Osteoblast (primary cell): ENCODE results near the gene DNPEP. TPM values are rescaled to one million over a fixed set of nuclear protein-coding genes. Genes with fewer than 3 reads are reported as not detected.
A peak's percentile ranks its signal among the peaks of the same experiment; 100 is the strongest.

Experiments used
- DNase-seq: peaks from one replicate; pipeline ENCODE4 v3.0.0; 2011; ENCODE audit warnings: low spot score, mixed read lengths; ENCODE audit not compliant: insufficient read length; ENCODE audit errors: missing footprints
- H2AFZ ChIP-seq: 2 replicates; pipeline ENCODE4 v1.6.0; 2011; ENCODE audit warnings: mild to moderate bottlenecking, low read length
- H3K27ac ChIP-seq: 2 replicates; pipeline ENCODE4 v1.5.1; 2011; ENCODE audit warnings: mild to moderate bottlenecking, low read depth, low read length, moderate library complexity
- H3K27me3 ChIP-seq: 2 replicates; pipeline ENCODE4 v1.6.0; 2012; ENCODE audit warnings: mild to moderate bottlenecking, control low read depth, inconsistent platforms, low read length, moderate library complexity; ENCODE audit not compliant: insufficient read depth
- H3K36me3 ChIP-seq: 2 replicates; pipeline ENCODE4 v1.5.1; 2011; ENCODE audit warnings: mild to moderate bottlenecking, low read length, control low read depth, moderate library complexity; ENCODE audit not compliant: insufficient read depth
- H3K4me1 ChIP-seq: 2 replicates; pipeline ENCODE4 v1.5.1; 2011; ENCODE audit warnings: mild to moderate bottlenecking, low read length, control low read depth, moderate library complexity; ENCODE audit not compliant: insufficient read depth
- H3K4me2 ChIP-seq: 2 replicates; pipeline ENCODE4 v1.6.0; 2011; ENCODE audit warnings: mild to moderate bottlenecking, low read length; ENCODE audit not compliant: insufficient read depth
- H3K4me3 ChIP-seq: fragments of 200-600 bp; sonication (generic); 3 replicates; pipeline ENCODE4 v1.5.1; 2012; ENCODE audit warnings: mild to moderate bottlenecking, low read length, inconsistent platforms; ENCODE audit not compliant: insufficient read depth
- H3K79me2 ChIP-seq: 2 replicates; pipeline ENCODE4 v1.6.0; 2012; ENCODE audit warnings: mild to moderate bottlenecking, low read length, control low read depth, inconsistent platforms; ENCODE audit not compliant: insufficient read depth
- H3K9me3 ChIP-seq: 2 replicates; pipeline ENCODE4 v1.5.1; 2011; ENCODE audit warnings: low read depth, low read length, control low read depth
- H4K20me1 ChIP-seq: 2 replicates; pipeline ENCODE4 v1.6.0; 2012; ENCODE audit warnings: mild to moderate bottlenecking, low read length, control low read depth; ENCODE audit not compliant: insufficient read depth
- total RNA-seq: library from RNA; depleted of rRNA; stranded (reverse); fragments of >200 nt; gene quantifications from 2 replicates; pipeline ENCODE4 v1.2.3, GENCODE V29; 2012
- TF ChIP-seq, protein P1 (sequence below): IDR thresholded peaks from 2 replicates; pipeline ENCODE4 v1.5.1; 2011; ENCODE audit warnings: mild to moderate bottlenecking, low read depth, low read length, moderate library complexity; ENCODE audit errors: extremely low read depth

The DNPEP gene
- total RNA-seq, 1 donor, result 67.3 TPM

- H3K27ac ChIP-seq, result peak within 1 kb of the TSS; percentile 24
- H2AFZ ChIP-seq, result peak within 1 kb of the TSS; percentile 50
Observed at GRCh38 chr2:219434718-219435525, 47.2 kb upstream of the DNPEP start, which contains the start of gene SPEG. TSS of gene SPEG (plus strand) at chr2:219434843. CDS start at chr2:219434978, 135 bp downstream.

GRCh38 chr2:219434468-219434717 is 46.7 kb upstream of the DNPEP start:
- H2AFZ ChIP-seq, result peak overlapping the region; percentile 50
- H3K4me1 ChIP-seq, result peaks cover 18% of the 10 kb centered on the region
- peak; percentile 30 for DNase-seq
- peak overlapping the region; percentile 24 for H3K27ac ChIP-seq
- H3K79me2 ChIP-seq, result no peaks in the 10 kb centered on the region
- no peaks in the 10 kb centered on the region for H4K20me1 ChIP-seq
- no peaks in the 10 kb centered on the region for H3K36me3 ChIP-seq
- no peak overlapping the region for H3K4me2 ChIP-seq
- peaks cover 4% of the 10 kb centered on the region for H3K27me3 ChIP-seq
- H3K9me3 ChIP-seq, result no peaks in the 10 kb centered on the region
- TF ChIP-seq, protein P1, sequence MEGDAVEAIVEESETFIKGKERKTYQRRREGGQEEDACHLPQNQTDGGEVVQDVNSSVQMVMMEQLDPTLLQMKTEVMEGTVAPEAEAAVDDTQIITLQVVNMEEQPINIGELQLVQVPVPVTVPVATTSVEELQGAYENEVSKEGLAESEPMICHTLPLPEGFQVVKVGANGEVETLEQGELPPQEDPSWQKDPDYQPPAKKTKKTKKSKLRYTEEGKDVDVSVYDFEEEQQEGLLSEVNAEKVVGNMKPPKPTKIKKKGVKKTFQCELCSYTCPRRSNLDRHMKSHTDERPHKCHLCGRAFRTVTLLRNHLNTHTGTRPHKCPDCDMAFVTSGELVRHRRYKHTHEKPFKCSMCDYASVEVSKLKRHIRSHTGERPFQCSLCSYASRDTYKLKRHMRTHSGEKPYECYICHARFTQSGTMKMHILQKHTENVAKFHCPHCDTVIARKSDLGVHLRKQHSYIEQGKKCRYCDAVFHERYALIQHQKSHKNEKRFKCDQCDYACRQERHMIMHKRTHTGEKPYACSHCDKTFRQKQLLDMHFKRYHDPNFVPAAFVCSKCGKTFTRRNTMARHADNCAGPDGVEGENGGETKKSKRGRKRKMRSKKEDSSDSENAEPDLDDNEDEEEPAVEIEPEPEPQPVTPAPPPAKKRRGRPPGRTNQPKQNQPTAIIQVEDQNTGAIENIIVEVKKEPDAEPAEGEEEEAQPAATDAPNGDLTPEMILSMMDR, result no peak
- no peak overlapping the region for H3K4me3 ChIP-seq

More at GRCh38 chr2:219434718-219435525, 47.2 kb upstream of the DNPEP start, which contains the start of gene SPEG:
- Histone ChIP-seq H3K27me3 (peaks cover 4% of the 10 kb centered on the region), H3K79me2 (no peaks in the 10 kb centered on the region), H3K4me1 (peaks cover 18% of the 10 kb centered on the region), H3K4me3 (peak within 1 kb of the TSS; percentile 54), H3K9me3 (no peaks in the 10 kb centered on the region), H3K4me2 (peak within 1 kb of the TSS; percentile 60), H4K20me1 (no peaks in the 10 kb centered on the region), H3K36me3 (no peaks in the 10 kb centered on the region)
- peak; percentile 92 for DNase-seq
- TF ChIP-seq, protein P1, result no peak

GRCh38 chr2:219433666-219434467 is 46.2 kb upstream of the DNPEP start:
- Histone ChIP-seq H3K36me3 (no peaks in the 10 kb centered on the region), H3K4me1 (peaks cover 18% of the 10 kb centered on the region), H3K4me3 (no peak overlapping the region), H3K27ac (peak overlapping the region; percentile 24), H2AFZ (peak overlapping the region; percentile 50), H3K79me2 (no peaks in the 10 kb centered on the region), H4K20me1 (no peaks in the 10 kb centered on the region), H3K27me3 (peaks cover 4% of the 10 kb centered on the region), H3K4me2 (no peak overlapping the region), H3K9me3 (no peaks in the 10 kb centered on the region)
- DNase-seq, result peak; percentile 95
- TF ChIP-seq, protein P1, result peak; percentile 68
